NCI-H526 (cell line): Measurements from ENCODE around the gene TRIM47.

Source experiments
- DNase-seq, 2 experiments: peaks; one replicate each; lab custom pipeline; 2025; lab: John Stamatoyannopoulos, UW

Gene TRIM47

GRCh38 chr17:75847614-75848522 lies 30.5 kb downstream of the TRIM47 start:
- DNase-seq: no peak

GRCh38 chr17:75846692-75847613 lies 31.4 kb downstream of the TRIM47 start:
- no peak for DNase-seq

- DNase-seq: no peak
Measured at GRCh38 chr17:75845933-75846691, 32.3 kb downstream of the TRIM47 start.

- peak; percentile 27 to 74 for DNase-seq
Measured at GRCh38 chr17:75845058-75845711, 33.2 kb downstream of the TRIM47 start.

- no peak for DNase-seq
Measured at GRCh38 chr17:75844530-75845057, 33.8 kb downstream of the TRIM47 start.

- no peak for DNase-seq
Measured at GRCh38 chr17:75843577-75844529, 34.5 kb downstream of the TRIM47 start, which contains the start of gene UNC13D. Gene UNC13D (minus strand): TSS chr17:75844404. CDS start chr17:75844337, 67 bp downstream.

- no peak for DNase-seq
Measured at GRCh38 chr17:75842963-75843576, 35.3 kb downstream of the TRIM47 start.

GRCh38 chr17:75842411-75842810 lies 36.0 kb downstream of the TRIM47 start:
- no peak for DNase-seq

GRCh38 chr17:75840799-75841164 lies 37.6 kb downstream of the TRIM47 start:
- DNase-seq: no peak

GRCh38 chr17:75839942-75840798 lies 38.2 kb downstream of the TRIM47 start:
- DNase-seq: no peak

- DNase-seq: no peak
Measured at GRCh38 chr17:75838410-75838809, 40.0 kb downstream of the TRIM47 start.

- DNase-seq: no peak
Measured at GRCh38 chr17:75837899-75838298, 40.5 kb downstream of the TRIM47 start.

GRCh38 chr17:75836605-75837004 lies 41.8 kb downstream of the TRIM47 start:
- no peak for DNase-seq

- no peak for DNase-seq
Measured at GRCh38 chr17:75835654-75835987, 42.8 kb downstream of the TRIM47 start.

- no peak for DNase-seq
Measured at GRCh38 chr17:75834928-75835653, 43.3 kb downstream of the TRIM47 start.

GRCh38 chr17:75834279-75834920 lies 44.0 kb downstream of the TRIM47 start:
- DNase-seq: no peak

- peak in 1 of 2 experiments; percentile 39 for DNase-seq
Measured at GRCh38 chr17:75832652-75833400, 45.6 kb downstream of the TRIM47 start.
